OCI-LY3 (cell line): ENCODE data around the gene RAD21L1.

Source experiments
- H2AFZ ChIP-seq: fragments of 200-600, 300-600 bp; shearing (Covaris generic); 2 replicates; pipeline ENCODE4 v1.6.0; 2014; ENCODE audit warnings: antibody characterized with exemption, low read depth, low read length
- H3K27ac ChIP-seq: fragments of 200-600, 300-600 bp; sonication (generic); 2 replicates; pipeline ENCODE4 v1.5.1; 2014; ENCODE audit warnings: mild to moderate bottlenecking, low read length, moderate library complexity, mixed read lengths
- H3K27me3 ChIP-seq: fragments of 200-600, 300-600 bp; sonication (generic); 2 replicates; pipeline ENCODE4 v1.6.1; 2014; ENCODE audit warnings: low read depth, low read length, mixed read lengths
- H3K36me3 ChIP-seq: fragments of 200-600, 300-600 bp; sonication (generic); replicated peaks from 2 replicates; pipeline ENCODE3; 2014; ENCODE audit warnings: low read depth, low read length, mixed read lengths
- H3K4me1 ChIP-seq: fragments of 300-600, 200-600 bp; sonication (generic); 2 replicates; pipeline ENCODE4 v1.6.1; 2014; ENCODE audit warnings: low read length, mixed read lengths
- H3K4me2 ChIP-seq: fragments of 200-600, 300-600 bp; sonication (generic); 2 replicates; pipeline ENCODE4 v1.6.1; 2014; ENCODE audit warnings: low read length, mixed read lengths
- H3K4me3 ChIP-seq: fragments of 300-600, 200-600 bp; sonication (generic); 2 replicates; pipeline ENCODE4 v1.5.1; 2014; ENCODE audit warnings: antibody characterized with exemption, mild to moderate bottlenecking, low read length, moderate library complexity
- H3K79me2 ChIP-seq: fragments of 300-600, 200-600 bp; shearing (Covaris generic); 2 replicates; pipeline ENCODE4 v1.6.1; 2014; ENCODE audit warnings: mild to moderate bottlenecking, low read length, mixed read lengths
- H3K9ac ChIP-seq: fragments of 300-600, 200-600 bp; shearing (Covaris generic); 2 replicates; pipeline ENCODE4 v1.6.0; 2014; ENCODE audit warnings: mild to moderate bottlenecking, low read length, moderate library complexity
- H3K9me3 ChIP-seq: fragments of 200-600, 300-600 bp; shearing (Covaris generic); 2 replicates; pipeline ENCODE4 v1.6.1; 2014; ENCODE audit warnings: low read length, mixed read lengths; ENCODE audit not compliant: insufficient read depth
- H4K20me1 ChIP-seq: fragments of 200-600, 300-600 bp; sonication (generic); 2 replicates; pipeline ENCODE4 v1.6.1; 2016; ENCODE audit warnings: low read length, mixed read lengths; ENCODE audit not compliant: insufficient read depth
- EZH2phosphoT487 ChIP-seq: fragments of 200-600 bp; shearing (Covaris generic); IDR thresholded peaks from 2 replicates; pipeline ENCODE4 v1.6.1; 2018; ENCODE audit warnings: antibody characterized with exemption, mixed run types, low read depth
- TF ChIP-seq, protein P1 (sequence below): fragments of 200-600, 300-600 bp; sonication (generic); IDR thresholded peaks from 2 replicates; pipeline ENCODE4 v1.5.1; 2014; ENCODE audit warnings: antibody characterized with exemption, low read length, low read depth

Gene RAD21L1

DNA sequence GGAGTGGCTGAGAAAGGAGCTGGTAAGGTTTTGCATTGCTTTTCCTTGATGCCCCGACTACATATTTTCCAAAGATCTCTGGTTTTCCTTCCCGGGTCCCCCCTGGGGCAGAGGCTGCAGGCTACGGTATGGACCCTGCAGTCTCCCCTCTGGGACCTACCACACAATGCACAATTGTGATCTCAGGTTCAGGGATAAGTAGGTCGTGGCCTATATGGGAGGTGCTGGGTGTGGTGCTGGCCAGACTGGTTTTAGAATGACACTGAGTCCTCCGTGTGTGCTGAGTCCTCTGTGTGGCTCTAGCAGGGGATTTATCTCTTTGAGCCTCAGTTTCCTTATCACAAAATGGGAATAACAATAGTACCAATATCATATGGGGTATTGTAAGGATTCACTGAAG is 22.2 kb upstream of the RAD21L1 start:
- no peaks in the 10 kb centered on the region for H3K36me3 ChIP-seq
- H3K4me3 ChIP-seq, result no peak overlapping the region
- H3K9me3 ChIP-seq, result no peaks in the 10 kb centered on the region
- no peaks in the 10 kb centered on the region for H3K79me2 ChIP-seq
- no peak overlapping the region for H3K27ac ChIP-seq
- H4K20me1 ChIP-seq, result no peaks in the 10 kb centered on the region
- H3K9ac ChIP-seq, result no peak overlapping the region
- TF ChIP-seq, protein P1, sequence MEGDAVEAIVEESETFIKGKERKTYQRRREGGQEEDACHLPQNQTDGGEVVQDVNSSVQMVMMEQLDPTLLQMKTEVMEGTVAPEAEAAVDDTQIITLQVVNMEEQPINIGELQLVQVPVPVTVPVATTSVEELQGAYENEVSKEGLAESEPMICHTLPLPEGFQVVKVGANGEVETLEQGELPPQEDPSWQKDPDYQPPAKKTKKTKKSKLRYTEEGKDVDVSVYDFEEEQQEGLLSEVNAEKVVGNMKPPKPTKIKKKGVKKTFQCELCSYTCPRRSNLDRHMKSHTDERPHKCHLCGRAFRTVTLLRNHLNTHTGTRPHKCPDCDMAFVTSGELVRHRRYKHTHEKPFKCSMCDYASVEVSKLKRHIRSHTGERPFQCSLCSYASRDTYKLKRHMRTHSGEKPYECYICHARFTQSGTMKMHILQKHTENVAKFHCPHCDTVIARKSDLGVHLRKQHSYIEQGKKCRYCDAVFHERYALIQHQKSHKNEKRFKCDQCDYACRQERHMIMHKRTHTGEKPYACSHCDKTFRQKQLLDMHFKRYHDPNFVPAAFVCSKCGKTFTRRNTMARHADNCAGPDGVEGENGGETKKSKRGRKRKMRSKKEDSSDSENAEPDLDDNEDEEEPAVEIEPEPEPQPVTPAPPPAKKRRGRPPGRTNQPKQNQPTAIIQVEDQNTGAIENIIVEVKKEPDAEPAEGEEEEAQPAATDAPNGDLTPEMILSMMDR, result no peak
- no peak for TF ChIP-seq EZH2phosphoT487
- no peak overlapping the region for H2AFZ ChIP-seq
- peaks cover 7% of the 10 kb centered on the region for H3K27me3 ChIP-seq
- H3K4me2 ChIP-seq, result no peak overlapping the region
- H3K4me1 ChIP-seq, result no peaks in the 10 kb centered on the region

DNA sequence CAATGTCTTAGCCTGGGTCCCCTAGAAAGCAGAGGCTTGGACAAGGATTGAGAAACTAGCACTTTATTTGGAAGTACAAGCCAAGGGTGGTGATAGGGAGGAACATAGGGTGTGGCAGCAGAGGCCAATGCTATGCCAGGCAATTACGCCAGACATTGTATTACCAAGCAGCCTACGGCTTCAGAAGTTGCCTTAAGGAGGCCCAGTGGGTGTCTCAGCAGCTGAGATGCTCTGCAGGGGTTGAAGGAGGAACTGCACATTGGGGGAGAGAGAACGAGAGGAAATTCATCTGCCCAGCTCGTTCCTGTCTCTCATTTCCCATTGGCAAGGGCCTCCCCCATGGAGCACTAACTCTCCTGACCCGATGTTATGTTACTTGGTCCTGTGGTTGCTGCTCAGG is 21.7 kb upstream of the RAD21L1 start:
- H2AFZ ChIP-seq, result no peak overlapping the region
- no peak overlapping the region for H3K9ac ChIP-seq
- peaks cover 10% of the 10 kb centered on the region for H3K27me3 ChIP-seq
- no peaks in the 10 kb centered on the region for H3K79me2 ChIP-seq
- H3K36me3 ChIP-seq, result no peaks in the 10 kb centered on the region
- TF ChIP-seq, protein P1, result no peak
- TF ChIP-seq EZH2phosphoT487, result no peak
- no peak overlapping the region for H3K27ac ChIP-seq
- H3K4me1 ChIP-seq, result no peaks in the 10 kb centered on the region
- H4K20me1 ChIP-seq, result no peaks in the 10 kb centered on the region
- no peak overlapping the region for H3K4me3 ChIP-seq
- H3K9me3 ChIP-seq, result no peaks in the 10 kb centered on the region
- H3K4me2 ChIP-seq, result no peak overlapping the region

DNA sequence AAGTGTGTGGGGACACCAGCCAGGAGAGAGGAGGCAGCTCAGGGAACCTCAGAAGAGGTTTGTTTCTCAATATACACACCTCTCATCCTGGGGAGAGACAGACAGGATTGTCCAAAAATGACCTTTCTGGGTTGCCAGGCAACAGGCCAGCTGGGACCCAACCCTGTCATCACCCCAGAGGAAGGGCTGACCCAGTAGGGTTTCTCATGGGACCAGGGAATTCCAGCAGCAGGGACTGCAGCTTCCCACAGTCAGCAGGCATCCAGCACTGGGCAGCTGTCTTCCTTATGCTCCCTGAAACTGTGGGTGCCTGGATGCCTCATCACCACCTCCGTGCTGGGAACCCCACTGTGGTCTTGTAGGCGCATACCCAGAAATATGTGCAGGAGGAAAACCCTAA is 21.3 kb upstream of the RAD21L1 start:
- Histone ChIP-seq H3K9me3 (no peaks in the 10 kb centered on the region), H3K4me3 (no peak overlapping the region), H3K4me1 (no peaks in the 10 kb centered on the region)

DNA sequence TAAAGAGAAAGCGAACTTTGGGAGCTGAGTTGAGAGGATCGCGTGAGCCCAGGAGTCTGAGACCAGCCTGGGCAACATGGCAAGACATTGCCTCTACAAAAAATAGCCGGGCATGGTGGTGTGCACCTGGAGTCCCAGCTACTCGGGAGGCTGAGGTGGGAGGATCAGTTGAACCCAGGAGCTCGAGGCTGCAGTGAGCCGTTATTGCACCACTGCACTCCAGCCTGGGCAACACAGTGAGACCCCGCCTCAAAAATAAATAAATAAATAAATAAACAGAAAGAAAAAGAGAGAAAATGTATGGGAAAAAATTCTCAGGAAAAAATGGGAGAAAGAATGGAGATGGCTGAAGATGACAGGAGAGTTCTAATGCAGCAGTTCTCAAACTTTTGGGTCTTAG is 20.0 kb upstream of the RAD21L1 start:
- no peaks in the 10 kb centered on the region for H4K20me1 ChIP-seq
- H3K4me3 ChIP-seq, result no peak overlapping the region
- peaks cover 20% of the 10 kb centered on the region for H3K27me3 ChIP-seq
- H3K9ac ChIP-seq, result no peak overlapping the region
- H3K4me2 ChIP-seq, result no peak overlapping the region
- no peak overlapping the region for H2AFZ ChIP-seq
- H3K36me3 ChIP-seq, result no peaks in the 10 kb centered on the region
- no peak overlapping the region for H3K27ac ChIP-seq
- H3K9me3 ChIP-seq, result no peaks in the 10 kb centered on the region
- no peaks in the 10 kb centered on the region for H3K4me1 ChIP-seq
- TF ChIP-seq, protein P1, result no peak
- no peak for TF ChIP-seq EZH2phosphoT487
- H3K79me2 ChIP-seq, result no peaks in the 10 kb centered on the region

More for the DNA sequence above, 21.3 kb upstream of the RAD21L1 start:
- Histone ChIP-seq H3K27me3 (peaks cover 14% of the 10 kb centered on the region), H3K79me2 (no peaks in the 10 kb centered on the region), H3K4me2 (no peak overlapping the region), H3K36me3 (no peaks in the 10 kb centered on the region), H3K9ac (no peak overlapping the region), H4K20me1 (no peaks in the 10 kb centered on the region), H2AFZ (no peak overlapping the region), H3K27ac (no peak overlapping the region)
- no peak for TF ChIP-seq EZH2phosphoT487
- TF ChIP-seq, protein P1, result no peak
